Ecto neural progenitor cell (in vitro differentiated cells): ENCODE data around the gene SPRR2E.
"Not testable (repeated sequence)": the region's sequence is repeated elsewhere in the genome, so short reads cannot be mapped to it uniquely, and the experiment has no call there.

ENCODE experiments used
- DNase-seq: peaks from one replicate; pipeline ENCODE4 v3.0.0-alpha.2; 2018; ENCODE audit warnings: low spot score

Gene SPRR2E

DNA sequence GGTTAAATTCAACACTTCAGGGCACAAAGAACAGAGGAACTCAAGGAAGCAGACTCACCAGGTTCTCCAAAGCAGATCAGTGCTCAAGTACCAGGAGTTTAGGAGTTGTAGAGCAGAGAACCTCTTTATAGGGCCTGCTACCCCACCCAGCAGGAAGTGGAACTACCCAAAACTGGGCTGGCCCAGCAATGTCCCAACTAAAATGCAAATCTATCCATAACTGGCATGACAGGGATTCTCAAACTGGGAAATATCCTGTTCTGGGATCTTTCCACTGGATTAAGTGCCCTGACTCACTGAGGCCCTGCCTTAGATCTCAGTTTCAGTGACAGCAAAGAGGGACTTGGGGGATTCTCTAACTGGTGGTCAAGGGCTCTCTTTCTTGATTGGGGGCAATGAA is at the start of gene SPRR2E:
Gene SPRR2E (minus strand): TSS at position 101 of the 400 bp plus-strand sequence. CDS start 775 bp downstream, outside the sequence.
- DNase-seq: no peak

- no peak for DNase-seq
These were observed 47.1 kb upstream of the SPRR2E start for GRCh38 chr1:153141377-153141776.

GRCh38 chr1:153140484-153140883 is 46.2 kb upstream of the SPRR2E start:
- DNase-seq: no peak

- no peak for DNase-seq
These were observed 39.4 kb upstream of the SPRR2E start for GRCh38 chr1:153133743-153134142.

DNA sequence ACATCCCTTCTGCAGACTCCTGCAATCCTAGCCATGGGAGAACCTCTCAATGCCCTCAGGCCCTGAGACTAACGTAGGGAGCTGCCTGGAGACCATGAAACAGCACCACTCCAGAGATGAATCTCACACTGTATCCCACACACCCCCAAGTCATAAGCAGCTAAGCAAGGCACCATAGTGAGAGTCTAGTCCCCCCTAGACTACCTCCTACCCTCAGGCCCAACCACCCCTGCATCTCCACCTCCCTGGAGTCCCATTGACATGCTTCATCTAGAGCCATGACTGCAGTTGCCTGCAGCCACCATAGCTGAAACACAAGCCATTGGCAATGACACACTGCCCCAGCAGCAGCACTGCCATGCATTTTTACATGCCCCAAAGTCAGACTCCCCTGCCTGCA is 38.9 kb upstream of the SPRR2E start:
- DNase-seq: no peak

GRCh38 chr1:153128688-153129087 is 34.4 kb upstream of the SPRR2E start:
- DNase-seq: not testable (repeated sequence)

DNA sequence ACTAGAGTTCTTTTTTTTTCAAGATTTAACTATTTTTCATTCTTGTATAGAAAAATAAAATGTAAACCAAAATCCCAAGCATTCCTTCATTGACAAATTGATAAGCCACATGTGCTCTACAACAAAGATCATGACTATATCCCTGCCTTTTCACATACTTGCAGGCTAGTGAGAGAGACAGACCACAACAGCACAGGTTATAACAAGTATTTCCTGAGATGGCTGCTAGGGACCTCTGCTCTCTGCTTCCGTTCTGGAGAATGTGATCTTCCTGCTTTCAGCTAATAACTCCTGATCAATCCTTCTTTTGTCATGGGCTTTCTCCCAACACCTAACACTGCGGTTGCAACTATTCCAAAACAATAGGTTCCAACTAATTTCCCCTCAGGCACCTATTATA is 33.0 kb upstream of the SPRR2E start:
- no peak for DNase-seq

DNA sequence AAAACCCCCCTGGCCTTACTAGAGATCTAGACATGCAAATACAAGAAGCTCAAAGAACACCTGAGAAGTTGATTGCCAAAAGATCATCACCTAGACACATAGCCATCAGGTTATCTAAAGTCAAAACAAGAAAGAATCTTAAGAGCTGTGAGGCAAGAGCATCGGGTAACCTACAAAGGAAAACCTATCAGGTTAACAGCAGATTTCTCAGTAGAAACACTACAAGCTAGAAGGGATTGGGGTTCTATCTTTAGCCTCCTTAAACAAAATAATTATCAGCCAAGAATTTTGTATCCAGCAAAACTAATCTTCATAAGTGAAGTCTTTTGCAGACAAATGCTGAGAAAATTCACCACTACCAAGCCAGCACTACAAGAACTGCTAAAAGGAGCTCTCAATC is 31.2 kb upstream of the SPRR2E start:
- no peak for DNase-seq

DNA sequence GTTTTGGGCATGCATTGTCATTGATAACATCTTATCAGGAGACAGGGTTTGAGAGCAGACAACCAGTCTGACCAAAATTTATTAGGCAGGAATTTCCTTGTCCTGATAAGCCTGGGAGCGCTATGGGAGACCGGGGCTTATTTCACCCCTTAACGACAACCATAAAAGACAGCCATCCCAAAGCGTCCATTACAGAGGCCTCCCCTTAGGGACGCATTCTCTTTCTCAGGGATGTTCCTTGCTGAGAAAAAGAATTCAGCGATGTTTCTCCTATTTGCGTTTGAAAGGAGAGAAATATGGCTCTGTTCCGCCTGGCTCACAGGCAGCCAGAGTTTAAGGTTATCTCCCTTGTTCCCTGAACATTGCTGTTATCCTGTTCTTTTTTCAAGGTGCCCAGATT is 29.5 kb upstream of the SPRR2E start:
- not testable (repeated sequence) for DNase-seq

- DNase-seq: peak; percentile 54
These were observed 28.6 kb upstream of the SPRR2E start for GRCh38 chr1:153122831-153123421.

- no peak for DNase-seq
These were observed 26.6 kb upstream of the SPRR2E start for GRCh38 chr1:153120945-153121344.

DNA sequence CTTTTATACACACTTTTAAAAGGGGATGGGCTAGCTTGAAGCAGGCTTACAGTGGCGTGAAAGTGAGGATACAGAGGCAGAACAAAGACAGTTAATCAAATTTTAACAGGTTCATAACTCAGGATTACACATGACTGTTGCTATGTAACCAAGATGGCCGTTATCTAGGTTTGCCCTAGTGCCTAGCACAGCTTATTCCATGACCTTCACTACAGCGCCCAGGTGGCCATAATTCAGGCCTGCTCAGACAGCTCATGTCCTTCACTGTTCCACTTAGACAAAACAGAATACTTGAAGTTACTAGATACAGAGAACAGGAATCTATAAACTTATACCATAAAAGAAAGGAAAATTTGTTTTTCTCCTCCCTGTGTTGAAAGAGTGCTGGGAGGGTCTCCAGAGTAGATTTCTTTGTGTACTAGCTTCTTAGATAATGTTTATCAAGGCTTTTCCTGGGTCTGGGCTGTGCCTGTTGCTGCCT is 25.2 kb upstream of the SPRR2E start:
- DNase-seq: no peak

DNA sequence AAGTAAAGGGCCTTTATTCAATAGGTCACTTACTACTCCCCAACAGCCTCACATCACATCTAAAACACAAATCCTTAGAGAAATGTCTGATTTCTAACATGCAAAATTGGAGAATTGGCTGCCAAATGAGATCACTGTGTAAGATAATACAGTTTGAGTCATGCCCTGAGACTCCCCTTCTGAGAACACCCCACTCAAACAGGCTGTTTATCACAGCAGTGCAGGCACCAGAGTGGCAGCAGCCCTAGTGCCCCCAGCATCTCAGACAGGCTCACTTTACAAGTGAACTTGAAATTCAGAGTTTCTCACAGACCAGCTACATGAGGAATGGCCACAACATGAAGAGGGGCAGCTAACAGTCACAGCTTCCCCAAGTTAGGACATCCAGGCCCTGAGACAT is 20.9 kb upstream of the SPRR2E start:
- not testable (repeated sequence) for DNase-seq

- no peak for DNase-seq
These were observed 19.1 kb upstream of the SPRR2E start, which contains the start of gene SPRR2F for GRCh38 chr1:153113416-153113815. Gene SPRR2F, minus strand, starts transcription at chr1:153113516. Its CDS starts 783 bp downstream, at chr1:153112733.

GRCh38 chr1:153112454-153112853 is 18.1 kb upstream of the SPRR2E start:
- DNase-seq: not testable (repeated sequence)

DNA sequence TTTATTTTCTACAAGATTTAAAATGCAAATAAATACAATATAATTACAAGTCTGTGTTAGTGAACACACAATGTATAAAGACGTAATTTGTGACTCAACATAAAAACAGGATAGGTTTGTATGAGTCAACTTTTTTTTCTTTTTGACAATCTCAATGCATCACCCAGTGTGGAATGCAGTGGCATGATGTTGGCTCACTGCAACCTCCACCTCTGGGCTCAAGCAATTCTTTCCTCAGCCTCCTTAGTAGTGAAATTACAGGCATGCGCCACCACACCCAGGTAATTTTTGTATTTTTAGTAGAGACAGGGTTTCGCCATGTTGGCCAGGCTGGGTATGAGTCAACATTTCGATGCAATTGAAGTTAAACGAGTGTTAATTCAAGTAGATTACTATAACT is 5.9 kb upstream of the SPRR2E start:
- DNase-seq: no peak

GRCh38 chr1:153099461-153100045 is 5.2 kb upstream of the SPRR2E start:
- DNase-seq: no peak

DNA sequence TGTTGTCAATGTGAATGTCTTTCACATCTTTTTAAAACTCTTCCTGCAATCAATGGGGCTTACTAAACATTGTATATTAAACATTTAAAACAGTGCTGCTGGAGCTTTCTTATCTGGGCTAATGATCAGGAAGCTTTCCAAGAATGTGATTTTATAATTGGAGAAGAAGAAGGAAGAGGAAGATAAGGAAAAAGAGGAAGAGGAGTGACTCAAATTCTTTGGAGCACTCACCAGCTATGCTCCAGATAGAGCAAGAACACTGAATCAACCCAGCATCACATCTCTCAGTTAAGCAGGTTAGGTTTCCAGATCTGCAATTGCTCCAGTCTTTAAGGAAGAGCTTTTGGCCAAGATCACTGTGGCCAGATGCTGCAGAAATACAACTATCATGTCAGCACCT is 1.4 kb upstream of the SPRR2E start:
- no peak for DNase-seq

DNA sequence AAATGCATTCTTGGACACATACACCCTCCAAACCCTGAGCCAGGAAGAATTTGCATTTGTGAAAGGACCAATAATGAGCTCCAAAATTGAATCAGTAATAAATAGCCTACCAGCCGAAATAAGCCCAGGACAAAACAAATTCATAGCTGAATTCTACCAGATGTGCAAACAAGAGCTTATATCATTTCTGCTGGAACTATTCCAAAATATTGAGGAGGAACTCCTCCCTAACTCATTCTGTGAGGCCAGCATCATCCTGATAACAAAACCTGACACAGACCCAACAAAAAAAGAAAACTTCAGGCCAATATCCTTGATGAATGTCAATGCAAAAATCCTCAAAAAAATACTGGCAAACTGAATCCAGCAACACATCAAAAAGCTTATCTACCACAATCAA is 6.7 kb downstream of the SPRR2E start:
- DNase-seq: no peak

DNA sequence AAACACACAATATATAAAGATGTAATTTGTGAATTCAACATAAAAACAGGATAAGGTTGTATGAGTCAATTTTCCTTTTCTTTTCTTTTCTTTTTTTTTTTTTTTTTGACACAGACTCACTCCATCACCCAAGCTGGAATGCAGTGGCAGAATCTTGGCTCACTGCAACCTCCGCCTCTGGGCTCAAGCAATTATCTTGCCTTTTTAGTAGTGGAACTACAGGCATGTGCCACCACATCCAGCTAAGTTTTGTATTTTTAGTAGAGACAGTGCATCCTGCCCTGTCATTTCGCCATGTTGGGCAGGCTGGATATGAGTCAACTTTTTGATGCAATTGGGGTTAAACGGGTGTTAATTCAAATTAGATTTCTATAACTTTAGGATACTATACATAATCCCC is 12.6 kb downstream of the SPRR2E start:
- DNase-seq: no peak

DNA sequence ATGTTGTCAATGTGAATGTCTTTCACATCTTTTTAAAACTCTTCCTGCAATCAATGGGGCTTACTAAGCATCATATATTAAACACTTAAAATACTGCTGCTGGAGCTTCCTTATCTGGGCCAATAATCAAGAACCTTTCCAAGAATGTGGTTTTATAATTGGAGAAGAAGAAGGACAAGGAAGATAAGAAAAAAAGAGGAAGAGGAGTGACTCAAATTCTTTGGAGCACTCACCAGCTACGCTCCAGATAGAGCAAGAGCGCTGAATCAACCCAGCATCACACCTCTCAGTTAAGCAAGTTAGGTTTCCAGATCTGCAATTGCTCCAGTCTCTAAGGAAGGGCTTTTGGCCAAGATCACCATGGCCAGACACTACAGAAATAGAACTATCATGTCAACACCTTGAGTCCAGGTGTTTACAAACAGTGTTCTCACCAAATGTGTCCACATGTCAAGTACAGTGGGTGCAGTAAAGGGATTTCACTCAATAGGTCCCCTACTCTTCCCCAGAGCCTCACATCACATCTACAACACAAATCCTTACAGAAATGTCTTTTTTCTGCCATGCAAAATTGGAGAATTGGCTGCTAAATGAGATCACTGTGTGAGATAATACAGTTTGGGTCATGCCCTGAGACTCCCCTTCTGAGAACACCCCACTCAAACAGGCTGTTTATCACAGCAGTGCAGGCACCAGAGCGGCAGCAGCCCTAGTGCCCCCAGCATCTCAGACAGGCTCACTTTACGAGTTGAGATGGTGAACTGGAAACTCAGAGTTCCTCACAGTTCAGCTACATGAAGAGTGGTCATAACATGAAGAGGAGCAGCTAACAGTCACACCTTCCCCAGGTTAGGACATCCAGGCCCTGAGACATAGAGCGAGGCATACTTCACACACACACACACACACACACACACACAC is 21.3 kb downstream of the SPRR2E start:
- DNase-seq: no peak

DNA sequence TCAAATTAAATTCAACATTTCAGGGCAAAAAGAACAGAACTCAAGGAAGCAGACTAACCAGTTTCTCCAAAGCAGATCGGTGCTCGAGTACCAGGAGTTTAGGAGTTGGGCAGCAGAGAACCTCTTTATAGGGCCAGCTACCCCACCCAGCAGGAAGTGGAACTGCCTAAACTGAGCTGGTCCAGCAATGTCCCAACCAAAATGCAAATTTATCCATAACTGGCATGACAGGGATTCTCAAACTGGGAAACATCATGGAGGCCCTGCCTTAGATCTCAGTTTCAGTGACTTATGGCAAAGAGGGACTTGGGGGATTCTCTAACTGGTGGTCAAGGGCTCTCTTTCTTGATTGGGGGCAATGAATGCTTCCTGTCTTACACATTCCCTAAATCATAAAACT is 22.8 kb downstream of the SPRR2E start, which contains the start of gene SPRR2B:
Gene SPRR2B (minus strand): TSS at position 101 of the 400 bp plus-strand sequence. CDS start 772 bp downstream, outside the sequence.
- DNase-seq: no peak

DNA sequence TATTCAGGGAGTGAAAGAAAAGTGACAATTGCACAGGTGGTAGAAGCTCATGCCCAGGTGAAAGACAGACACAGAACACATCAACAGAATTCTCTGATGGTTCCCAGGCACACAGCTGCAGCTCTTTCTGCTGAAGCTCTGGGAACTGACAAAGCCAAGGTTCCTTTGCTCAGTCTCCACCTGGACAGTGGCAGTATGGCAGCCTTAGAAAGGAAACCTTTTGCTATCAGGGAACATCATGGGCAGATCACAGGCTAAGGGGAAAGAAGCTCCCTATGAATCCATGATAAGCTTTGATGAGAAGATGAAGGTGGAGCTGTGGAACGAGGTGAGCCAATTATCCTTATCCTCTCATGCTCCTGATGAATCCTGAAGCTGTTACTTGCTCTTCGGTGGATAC is 24.1 kb downstream of the SPRR2E start:
- DNase-seq: no peak
